ENCODE measurements around the gene AGAP3. TPM values are rescaled to one million over a fixed set of nuclear protein-coding genes. Genes with fewer than 3 reads are reported as not detected.

Gene AGAP3
- total and polyA plus RNA-seq, 7 donors = 27.7 to 89.7 (median 36.4) TPM

DNA sequence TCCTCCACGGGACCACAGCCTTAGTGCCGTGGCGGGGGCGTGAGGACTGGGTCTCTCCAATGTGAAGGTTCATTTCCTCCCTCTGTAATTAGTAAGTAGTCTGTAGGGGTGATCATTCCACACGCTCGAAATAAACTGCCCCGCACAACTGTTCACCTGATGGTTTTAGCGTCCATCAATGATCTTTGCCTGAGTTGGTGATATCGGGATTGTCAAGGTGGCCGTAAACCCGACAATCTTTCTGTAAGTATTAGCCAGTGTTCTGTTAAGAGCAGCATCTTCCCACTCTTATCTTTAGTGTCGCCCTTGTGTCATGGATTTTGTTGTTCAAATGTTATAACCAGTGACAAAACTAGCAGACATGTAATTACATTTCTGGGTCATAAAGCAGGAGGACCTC is 17.7 kb downstream of the AGAP3 start:
- H3K27ac ChIP-seq = no peak overlapping the region
- DNase-seq = no peak
- H3K9me3 ChIP-seq = no peaks in the 10 kb centered on the region
- H3K4me3 ChIP-seq = no peak overlapping the region
- intact Hi-C loops (cut with DNase I) = no loop called here
- H3K27me3 ChIP-seq = no peaks in the 10 kb centered on the region
- peaks cover 0 to 36% (median 32%) of the 10 kb centered on the region in 4 donors for H3K4me1 ChIP-seq
- peaks cover 0 to 8% (median 0%) of the 10 kb centered on the region in 4 donors for H3K36me3 ChIP-seq
- WGBS, 2 donors = 84 to 89% methylated on average over 12 of the region's 12 CpGs
- TF ChIP-seq, protein P1, sequence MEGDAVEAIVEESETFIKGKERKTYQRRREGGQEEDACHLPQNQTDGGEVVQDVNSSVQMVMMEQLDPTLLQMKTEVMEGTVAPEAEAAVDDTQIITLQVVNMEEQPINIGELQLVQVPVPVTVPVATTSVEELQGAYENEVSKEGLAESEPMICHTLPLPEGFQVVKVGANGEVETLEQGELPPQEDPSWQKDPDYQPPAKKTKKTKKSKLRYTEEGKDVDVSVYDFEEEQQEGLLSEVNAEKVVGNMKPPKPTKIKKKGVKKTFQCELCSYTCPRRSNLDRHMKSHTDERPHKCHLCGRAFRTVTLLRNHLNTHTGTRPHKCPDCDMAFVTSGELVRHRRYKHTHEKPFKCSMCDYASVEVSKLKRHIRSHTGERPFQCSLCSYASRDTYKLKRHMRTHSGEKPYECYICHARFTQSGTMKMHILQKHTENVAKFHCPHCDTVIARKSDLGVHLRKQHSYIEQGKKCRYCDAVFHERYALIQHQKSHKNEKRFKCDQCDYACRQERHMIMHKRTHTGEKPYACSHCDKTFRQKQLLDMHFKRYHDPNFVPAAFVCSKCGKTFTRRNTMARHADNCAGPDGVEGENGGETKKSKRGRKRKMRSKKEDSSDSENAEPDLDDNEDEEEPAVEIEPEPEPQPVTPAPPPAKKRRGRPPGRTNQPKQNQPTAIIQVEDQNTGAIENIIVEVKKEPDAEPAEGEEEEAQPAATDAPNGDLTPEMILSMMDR (IDR thresholded peaks at IDR 0.05) = no peak
- TF ChIP-seq POLR2AphosphoS5 (IDR thresholded peaks at IDR 0.05) (no peak), EP300 (IDR thresholded peaks at IDR 0.05) (no peak), POLR2A (IDR thresholded peaks at IDR 0.05) (no peak)

DNA sequence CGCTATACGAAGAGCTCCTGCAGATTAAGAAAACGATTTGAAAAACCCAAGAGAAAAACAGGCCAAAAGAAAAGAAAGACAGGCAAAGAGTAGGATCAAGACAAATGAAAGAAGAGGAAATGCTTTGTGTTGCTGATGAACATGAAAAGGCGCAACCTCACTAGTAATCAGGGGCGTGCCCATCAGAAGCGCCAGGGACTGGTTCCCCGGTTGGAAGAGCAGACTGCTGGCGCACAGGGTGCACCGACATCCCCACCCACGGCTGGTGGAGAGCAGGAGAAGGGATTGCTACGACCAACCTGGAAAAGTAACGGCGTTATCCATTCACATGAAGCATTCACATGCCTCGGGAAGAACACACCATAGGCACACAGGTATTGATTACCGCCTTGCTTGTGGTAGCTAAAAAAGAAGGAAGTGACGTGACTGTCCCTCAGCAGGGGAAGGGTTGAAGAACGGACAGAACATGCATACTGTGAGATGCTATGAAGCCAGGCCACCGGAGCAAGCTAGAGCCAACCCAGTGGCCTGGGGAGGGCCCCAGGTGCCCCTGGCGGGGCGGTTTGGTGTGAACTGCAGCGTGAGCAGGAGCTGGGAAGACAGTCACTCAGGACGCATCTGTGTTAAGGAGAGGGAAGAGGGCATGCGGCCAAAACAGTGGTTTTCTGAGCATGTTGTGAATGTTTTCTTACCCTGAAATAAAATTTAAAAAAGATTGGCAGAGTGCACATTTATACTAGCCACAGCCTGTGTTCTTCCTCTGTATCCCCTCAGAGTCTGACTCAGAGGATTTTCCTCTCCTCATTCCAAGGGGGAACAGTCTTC is 18.3 kb downstream of the AGAP3 start:
- Histone ChIP-seq H3K4me1 (peaks cover 0 to 38% (median 33%) of the 10 kb centered on the region in 4 donors), H3K36me3 (peaks cover 0 to 8% (median 0%) of the 10 kb centered on the region in 4 donors), H3K9me3 (no peaks in the 10 kb centered on the region), H3K27ac (no peak overlapping the region), H3K4me3 (no peak overlapping the region), H3K27me3 (no peaks in the 10 kb centered on the region)
- DNase-seq = no peak
- WGBS, 2 donors = 75 to 88% methylated on average over 23 of the region's 23 CpGs
- no peak for TF ChIP-seq EP300 (IDR thresholded peaks at IDR 0.05)
- TF ChIP-seq POLR2AphosphoS5 (IDR thresholded peaks at IDR 0.05) = no peak
- no peak for TF ChIP-seq POLR2A (IDR thresholded peaks at IDR 0.05)
- TF ChIP-seq, protein P1 (IDR thresholded peaks at IDR 0.05) = no peak
- intact Hi-C loops (cut with DNase I) = no loop called here

DNA sequence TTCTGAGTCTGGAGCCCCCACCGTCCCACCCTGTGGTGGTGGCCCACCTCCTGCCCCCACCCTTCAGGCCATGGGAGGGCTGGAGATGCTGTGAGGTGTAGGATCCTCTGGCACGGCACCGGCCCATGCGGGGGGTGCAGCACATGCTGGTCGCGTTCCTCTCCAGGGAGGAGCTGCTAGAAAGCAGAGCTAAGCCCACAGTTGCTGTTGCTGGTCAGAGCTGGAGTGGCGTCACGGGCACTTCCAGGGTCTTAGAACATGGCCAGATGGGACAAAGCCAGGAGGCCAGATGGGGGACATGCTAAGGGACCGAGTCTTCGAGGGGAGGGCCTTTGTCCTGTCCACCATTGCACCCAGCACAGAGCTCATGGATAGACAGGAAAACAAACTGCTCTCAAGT is 21.6 kb downstream of the AGAP3 start:
- no peak for DNase-seq
- no peak for TF ChIP-seq POLR2AphosphoS5 (IDR thresholded peaks at IDR 0.05)
- TF ChIP-seq, protein P1 (IDR thresholded peaks at IDR 0.05) = no peak
- TF ChIP-seq POLR2A (IDR thresholded peaks at IDR 0.05) = no peak
- no peak for TF ChIP-seq EP300 (IDR thresholded peaks at IDR 0.05)
- H3K27ac ChIP-seq = no peak overlapping the region

DNA sequence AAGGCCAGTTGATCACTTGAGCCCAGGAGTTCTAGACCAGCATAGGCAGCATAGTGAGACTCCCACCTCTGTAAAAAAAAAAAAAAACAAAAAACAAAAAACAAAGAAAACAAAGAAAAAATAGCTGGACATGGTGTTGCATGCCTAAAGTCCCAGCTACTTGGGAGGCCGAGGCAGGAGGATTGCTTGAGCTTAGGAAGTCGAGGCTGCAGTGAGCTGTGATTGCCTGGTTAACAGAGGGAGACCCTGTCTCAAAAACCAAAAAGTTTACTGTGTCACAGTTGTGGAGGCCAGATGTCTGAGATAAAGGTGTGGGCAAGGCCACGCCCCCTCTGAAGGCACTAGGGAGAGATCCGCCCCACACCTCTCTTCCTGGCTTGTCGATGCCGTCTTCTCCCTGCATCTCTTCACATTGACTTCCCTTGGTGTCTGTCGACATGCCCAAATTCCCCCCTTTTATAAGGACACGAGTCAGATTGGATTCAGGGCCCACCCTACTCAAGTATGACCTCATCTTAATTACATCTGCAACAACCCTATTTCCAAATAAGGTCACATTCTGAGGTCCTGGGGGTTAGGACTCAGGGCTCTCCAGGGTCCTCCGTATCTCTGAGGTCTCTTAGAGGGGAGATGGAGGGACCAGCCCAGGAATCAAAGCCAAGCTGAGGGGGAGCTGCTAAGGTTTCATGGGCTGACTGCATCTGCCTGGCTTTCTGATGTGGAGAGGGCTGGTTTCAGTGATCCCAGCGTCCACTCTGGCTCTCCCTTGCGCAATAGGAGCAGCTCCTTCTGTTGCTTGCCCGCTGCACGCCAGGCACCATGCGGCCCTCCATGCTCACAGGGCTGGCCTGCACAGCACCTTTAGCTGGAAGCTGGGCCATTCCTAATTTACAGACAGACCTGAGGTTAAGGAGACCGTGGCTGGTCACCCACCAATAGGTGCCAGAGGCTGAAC is 23.1 kb downstream of the AGAP3 start:
- Histone ChIP-seq H3K4me1 (peaks cover 0 to 54% (median 45%) of the 10 kb centered on the region in 4 donors), H3K27me3 (no peaks in the 10 kb centered on the region), H3K9me3 (no peaks in the 10 kb centered on the region), H3K36me3 (peaks cover 0 to 8% (median 0%) of the 10 kb centered on the region in 4 donors), H3K4me3 (no peak overlapping the region), H3K27ac (peak overlapping the region; percentile 9 to 70 (median 44))
- no peak for TF ChIP-seq POLR2AphosphoS5 (IDR thresholded peaks at IDR 0.05)
- TF ChIP-seq POLR2A (IDR thresholded peaks at IDR 0.05) = no peak
- TF ChIP-seq, protein P1 (IDR thresholded peaks at IDR 0.05) = no peak
- no peak for TF ChIP-seq EP300 (IDR thresholded peaks at IDR 0.05)
- DNase-seq = peak; percentile 84
- WGBS, 2 donors = 58 to 73% methylated on average over 15 of the region's 15 CpGs
- intact Hi-C loops (cut with DNase I) = loop anchor here (2.0 kb wide), 2 partner anchors 51 to 81 kb away; partner anchors contain the start of genes ABCB8 and SLC4A2

More for the DNA sequence above, 21.6 kb downstream of the AGAP3 start:
- intact Hi-C loops (cut with DNase I) = no loop called here
- Histone ChIP-seq H3K36me3 (peaks cover 0 to 8% (median 0%) of the 10 kb centered on the region in 4 donors), H3K4me1 (peaks cover 0 to 40% (median 31%) of the 10 kb centered on the region in 4 donors), H3K9me3 (no peaks in the 10 kb centered on the region), H3K4me3 (no peak overlapping the region), H3K27me3 (no peaks in the 10 kb centered on the region)
- 92 to 95% methylated on average over 10 of the region's 10 CpGs for WGBS, 2 donors
